Measurements from ENCODE around the gene ZNF776. TPM values are rescaled to one million over a fixed set of nuclear protein-coding genes. Genes with fewer than 3 reads are reported as not detected.

Gene ZNF776
- 4.3 to 6.2 TPM (median 5.1 TPM) in 5 replicates for total RNA-seq (2022; extraction: Qiagen RNA extraction; ENCODE audit: low read depth)

DNA sequence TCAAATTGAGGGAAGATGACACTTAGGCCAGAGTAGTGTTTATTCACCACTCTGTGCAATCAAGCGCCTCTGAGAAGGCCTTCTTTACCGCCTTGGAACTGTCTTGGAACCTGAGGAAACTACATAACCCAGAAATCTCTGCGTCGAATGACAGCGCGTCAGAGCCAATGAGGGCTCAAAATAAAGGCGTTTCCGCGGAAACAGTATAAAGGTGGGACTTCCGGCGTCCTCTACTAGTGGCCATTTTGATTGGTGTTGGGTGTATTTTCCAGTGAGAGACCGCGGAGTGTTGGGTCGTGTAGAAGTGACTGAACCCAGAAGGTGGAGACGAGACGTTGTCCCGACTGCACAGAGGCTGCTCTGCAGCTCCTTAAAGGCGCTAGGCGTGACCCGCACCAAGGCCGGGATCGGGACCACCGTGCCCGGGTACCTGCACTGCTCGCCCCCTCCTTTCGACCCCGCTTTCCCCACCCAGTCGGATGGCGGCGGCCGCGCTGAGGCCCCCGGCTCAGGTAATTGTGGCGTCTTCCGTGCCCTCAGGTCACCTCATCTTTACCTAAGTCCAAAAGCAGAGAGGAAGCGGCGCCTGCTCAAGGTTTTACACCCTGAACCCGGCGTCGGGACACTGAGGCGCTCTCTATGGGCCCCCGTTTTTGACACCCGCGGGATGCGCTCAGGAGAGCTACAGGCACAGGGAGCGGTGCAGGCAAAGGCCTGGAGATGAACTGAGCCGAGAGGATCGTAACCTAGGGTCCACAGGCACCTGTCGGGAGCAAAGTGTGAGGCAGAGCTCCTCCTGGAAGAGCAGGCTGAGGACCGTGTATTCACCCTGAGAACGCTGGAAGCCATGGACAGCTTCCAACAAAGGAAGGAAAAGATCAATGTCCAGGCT lies at the start of gene ZNF776:
ZNF776 (plus strand) TSS at position 236 of the 892 bp plus-strand sequence; CDS start at position 480, 244 bp downstream.

DNA sequence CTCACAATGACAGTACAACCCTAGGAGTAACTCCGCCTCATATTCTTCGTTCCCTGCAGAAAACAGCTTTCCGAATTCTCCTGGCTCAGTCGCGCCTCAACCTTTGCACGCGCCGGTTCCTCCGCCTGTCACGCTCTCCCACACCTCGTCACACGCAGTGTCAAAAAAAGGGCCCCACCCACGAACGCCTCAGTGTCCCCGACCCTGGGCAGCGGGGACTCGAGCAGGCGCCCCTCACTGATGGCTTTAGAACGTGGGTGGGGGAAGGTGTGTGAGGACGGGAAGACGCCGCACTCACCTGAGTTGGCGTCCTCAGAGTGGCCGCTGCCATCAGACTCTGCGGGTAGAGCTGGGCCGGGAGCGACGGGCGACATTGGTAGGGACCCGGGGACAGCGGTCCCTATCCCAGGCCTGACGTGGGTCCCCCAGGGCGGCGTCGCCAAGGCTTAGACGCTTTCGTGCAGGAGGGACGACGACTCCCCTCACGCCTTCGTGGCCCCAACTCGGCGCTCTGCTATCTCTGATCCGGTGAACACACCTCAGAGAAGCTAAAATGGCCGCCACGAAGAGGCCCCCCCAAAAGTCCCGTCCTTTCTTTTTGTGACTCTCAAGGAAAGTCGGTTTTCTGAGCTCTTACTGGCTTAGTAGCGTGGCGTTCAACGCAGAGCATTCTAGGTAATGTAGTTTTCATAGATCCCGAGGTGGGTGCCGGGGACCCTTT lies 37.8 kb upstream of the ZNF776 start, which contains the start of gene ZNF154:
ZNF154 (minus strand) TSS at position 564 of the 721 bp plus-strand sequence; CDS start at position 331, 233 bp downstream.

DNA sequence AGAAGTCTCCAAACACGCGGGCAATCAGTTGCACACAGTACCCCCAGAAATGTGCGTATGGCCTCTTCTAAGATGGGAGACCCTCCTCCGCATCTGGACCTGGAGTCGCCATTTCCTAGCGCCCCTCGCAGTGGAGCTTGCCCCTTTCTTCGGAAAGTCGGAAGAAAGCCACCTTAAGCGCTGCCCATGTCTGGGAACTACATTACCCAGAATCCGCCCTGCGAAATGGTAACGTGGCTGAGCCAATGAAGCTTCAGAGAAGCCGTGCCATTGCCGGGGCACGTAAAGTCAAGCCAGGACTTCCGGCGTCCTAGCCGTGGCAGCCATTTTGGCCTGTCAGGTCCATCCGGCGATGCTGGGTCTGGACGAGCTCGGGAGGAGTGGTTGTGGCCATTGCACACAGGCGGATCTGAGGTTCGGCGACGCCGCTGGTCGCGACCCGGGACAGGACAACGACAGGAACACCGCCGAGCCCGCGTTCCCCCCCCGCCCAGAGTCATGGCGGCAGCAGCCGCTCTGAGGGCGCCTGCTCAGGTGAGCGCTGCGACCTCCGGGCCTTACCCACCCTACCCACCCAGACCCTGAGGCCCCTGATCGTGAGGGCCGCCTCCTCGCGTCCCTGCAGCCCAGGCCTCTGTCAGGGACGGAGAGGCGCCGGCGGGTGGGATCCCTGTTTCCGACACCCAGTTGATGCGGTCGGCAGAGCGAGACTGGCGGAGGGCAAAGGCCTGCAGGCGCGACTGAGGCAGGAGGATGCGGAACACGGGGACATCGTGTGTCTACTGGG lies 22.9 kb downstream of the ZNF776 start, which contains the start of gene ZNF586:
ZNF586 (plus strand) TSS at position 332 of the 787 bp plus-strand sequence; CDS start at position 499, 167 bp downstream.

Other genes with a start within 250 kb of the ZNF776 start
- 4.6 to 7.1 TPM (median 4.8 TPM) in 5 replicates for gene ZNF773, start 246.9 kb upstream of the ZNF776 start, total RNA-seq (2022; extraction: Qiagen RNA extraction; ENCODE audit: low read depth)
- gene ZNF549, start 219.5 kb upstream of the ZNF776 start, total RNA-seq (2022; extraction: Qiagen RNA extraction; ENCODE audit: low read depth), result 1.3 to 2.0 TPM (median 1.6 TPM) in 5 replicates
- gene ZNF550, start 187.0 kb upstream of the ZNF776 start, total RNA-seq (2022; extraction: Qiagen RNA extraction; ENCODE audit: low read depth), result 2.1 to 4.4 TPM (median 4.2 TPM) in 5 replicates
- 4.2 to 4.9 TPM (median 4.5 TPM) in 5 replicates for gene ZNF416, start 167.9 kb upstream of the ZNF776 start, total RNA-seq (2022; extraction: Qiagen RNA extraction; ENCODE audit: low read depth)
- 0.06 TPM in 1 of 5 replicates, not detected in the others for gene ZIK1, start 162.7 kb upstream of the ZNF776 start, total RNA-seq (2022; extraction: Qiagen RNA extraction; ENCODE audit: low read depth)
- 4.1 to 4.8 TPM (median 4.4 TPM) in 5 replicates for gene ZNF530, start 146.9 kb upstream of the ZNF776 start, total RNA-seq (2022; extraction: Qiagen RNA extraction; ENCODE audit: low read depth)
- gene ZNF134, start 132.6 kb upstream of the ZNF776 start, total RNA-seq (2022; extraction: Qiagen RNA extraction; ENCODE audit: low read depth), result 5.3 to 9.1 TPM (median 8.5 TPM) in 5 replicates
- gene ZNF211, start 113.6 kb upstream of the ZNF776 start, total RNA-seq (2022; extraction: Qiagen RNA extraction; ENCODE audit: low read depth), result 5.4 to 6.4 TPM (median 6.0 TPM) in 5 replicates
- not detected in 5 replicates for gene ZSCAN4, start 77.9 kb upstream of the ZNF776 start, total RNA-seq (2022; extraction: Qiagen RNA extraction; ENCODE audit: low read depth)
- 5.4 to 6.2 TPM (median 6.0 TPM) in 5 replicates for gene ZNF551, start 64.8 kb upstream of the ZNF776 start, total RNA-seq (2022; extraction: Qiagen RNA extraction; ENCODE audit: low read depth)
- not detected in 5 replicates for gene ZNF154, start 37.6 kb upstream of the ZNF776 start, total RNA-seq (2022; extraction: Qiagen RNA extraction; ENCODE audit: low read depth)
- gene ZNF671, start 19.2 kb upstream of the ZNF776 start, total RNA-seq (2022; extraction: Qiagen RNA extraction; ENCODE audit: low read depth), result 0.73 to 1.0 TPM (median 0.80 TPM) in 5 replicates
- gene ZNF586, start 22.9 kb downstream of the ZNF776 start, total RNA-seq (2022; extraction: Qiagen RNA extraction; ENCODE audit: low read depth), result 5.6 to 7.8 TPM (median 6.4 TPM) in 5 replicates
- gene ZNF552, start 68.1 kb downstream of the ZNF776 start, total RNA-seq (2022; extraction: Qiagen RNA extraction; ENCODE audit: low read depth), result 4.5 to 6.3 TPM (median 5.4 TPM) in 5 replicates
- gene ZNF587B, start 83.5 kb downstream of the ZNF776 start, total RNA-seq (2022; extraction: Qiagen RNA extraction; ENCODE audit: low read depth), result 7.5 to 11.4 TPM (median 8.0 TPM) in 5 replicates
- 4.8 to 7.8 TPM (median 6.4 TPM) in 5 replicates for gene ZNF587, start 103.0 kb downstream of the ZNF776 start, total RNA-seq (2022; extraction: Qiagen RNA extraction; ENCODE audit: low read depth)
- gene ZNF814, start 142.2 kb downstream of the ZNF776 start, total RNA-seq (2022; extraction: Qiagen RNA extraction; ENCODE audit: low read depth), result 1.8 to 2.6 TPM (median 2.5 TPM) in 5 replicates
- gene ZNF417, start 169.8 kb downstream of the ZNF776 start, total RNA-seq (2022; extraction: Qiagen RNA extraction; ENCODE audit: low read depth), result 2.5 to 4.8 TPM (median 4.1 TPM) in 5 replicates
- 0.74 to 1.7 TPM (median 0.82 TPM) in 5 replicates for gene ZNF418, start 188.6 kb downstream of the ZNF776 start, total RNA-seq (2022; extraction: Qiagen RNA extraction; ENCODE audit: low read depth)
- 1.2 to 1.8 TPM (median 1.3 TPM) in 5 replicates for gene ZNF256, start 200.9 kb downstream of the ZNF776 start, total RNA-seq (2022; extraction: Qiagen RNA extraction; ENCODE audit: low read depth)
- gene C19orf18, start 227.7 kb downstream of the ZNF776 start, total RNA-seq (2022; extraction: Qiagen RNA extraction; ENCODE audit: low read depth), result 0.15 TPM in 1 of 5 replicates, not detected in the others

Data from A549 treated with RU486 at 1 μM for 4 hours (cell line).